HCT116 (cell line): ENCODE measurements around the gene FHIT. TPM values are rescaled to one million over a fixed set of nuclear protein-coding genes. Genes with fewer than 3 reads are reported as not detected.

ENCODE experiments used
- ATAC-seq: fragments of 200-7000 bp; cut with Tn5 transposase; 2 replicates; pipeline ENCODE4 v1.9.1; 2020; ENCODE audit warnings: mild to moderate bottlenecking, moderate library complexity
- BruUV-seq: library from RNA; stranded (reverse); fragments of 400-500 nt; replicated peaks from 2 replicates; lab custom pipeline; 2021; lab: Mats Ljungman, UMichigan
- CTCF ChIA-PET: fragments of 300-600 bp; sonication (Branson Sonifier 250); formaldehyde crosslinking; loops from one replicate; lab custom pipeline; 2021; ENCODE audit warnings: antibody characterized with exemption; lab: Charles Lee
- POLR2A ChIA-PET: fragments of 300-600, 350-600 bp; sonication (Branson Sonifier 250); formaldehyde crosslinking; loops from one replicate; lab custom pipeline; 2021; ENCODE audit warnings: antibody characterized with exemption; lab: Charles Lee
- RAD21 ChIA-PET, 2 experiments: fragments of 300-600 bp; sonication (Branson Sonifier 250); formaldehyde crosslinking; loops; one replicate each; lab custom pipeline; 2023; ENCODE audit warnings: low total read pairs in 2 of 2; ENCODE audit not compliant: uncharacterized antibody in 2 of 2, unreplicated experiment in 2 of 2, low non-redundant PET in 1 of 2; lab: Charles Lee
- DNase-seq: peaks from one replicate; pipeline ENCODE4 v3.0.0-alpha.2; 2010; ENCODE audit warnings: low read depth, low spot score
- H2AFZ ChIP-seq: fragments of 200-600 bp; shearing (Covaris generic), sonication (generic); 2 replicates; pipeline ENCODE4 v1.6.1; 2017; ENCODE audit warnings: low read depth, mixed run types, mixed read lengths, antibody characterized with exemption, low read length; ENCODE audit not compliant: poor library complexity, severe bottlenecking
- H3K27ac ChIP-seq: 2 replicates; pipeline ENCODE4 v1.5.1; 2012; ENCODE audit warnings: low read depth, low read length
- H3K27me3 ChIP-seq: fragments of 200-600 bp; sonication (generic); 2 replicates; pipeline ENCODE4 v1.6.1; 2016; ENCODE audit warnings: mixed run types, low read length, mixed read lengths; ENCODE audit not compliant: insufficient read depth
- H3K36me3 ChIP-seq, 2 experiments: fragments of 200-500 bp in 1 of 2; fragments of 200-600 bp in 1 of 2; sonication (Bioruptor generic) in 1 of 2; sonication (generic) in 1 of 2; 2 replicates each; pipeline versions ENCODE4 v1.5.1 to v1.6.1; 2014 to 2016; ENCODE audit warnings: low read length in 2 of 2, inconsistent platforms in 1 of 2, mixed read lengths in 1 of 2, mixed run types in 1 of 2; ENCODE audit not compliant: insufficient read depth in 2 of 2, control insufficient read depth in 1 of 2
- H3K4me1 ChIP-seq, 2 experiments: fragments of 200-600 bp in 1 of 2; sonication (generic) in 1 of 2; 2 replicates each; pipeline versions ENCODE4 v1.5.1 to v1.6.1; 2012 to 2017; ENCODE audit warnings: low read length in 2 of 2, inconsistent platforms in 1 of 2, mild to moderate bottlenecking in 1 of 2, mixed read lengths in 1 of 2, mixed run types in 1 of 2, moderate library complexity in 1 of 2; ENCODE audit not compliant: insufficient read depth in 2 of 2, control insufficient read depth in 1 of 2
- H3K4me2 ChIP-seq: fragments of 200-600 bp; sonication (generic); 2 replicates; pipeline ENCODE4 v1.6.1; 2017; ENCODE audit warnings: mixed run types, low read length, mixed read lengths
- H3K4me3 ChIP-seq, 2 experiments: fragments of 200-600 bp in 1 of 2; sonication (generic) in 1 of 2; replicated peaks in 1 of 2; 2 replicates each; pipeline ENCODE4 v1.5.1; 2011 to 2016; ENCODE audit warnings: low read length in 2 of 2, control low read depth in 1 of 2, low read depth in 1 of 2, mild to moderate bottlenecking in 1 of 2, mixed read lengths in 1 of 2, mixed run types in 1 of 2
- H3K79me2 ChIP-seq: fragments of 200-600 bp; sonication (generic); 2 replicates; pipeline ENCODE4 v1.6.1; 2017; ENCODE audit warnings: mild to moderate bottlenecking, mixed run types, low read length, moderate library complexity, mixed read lengths; ENCODE audit not compliant: insufficient read depth
- H3K9ac ChIP-seq: fragments of 200-600 bp; sonication (generic); 2 replicates; pipeline ENCODE4 v1.6.1; 2016; ENCODE audit warnings: low read length, mixed read lengths
- H3K9me2 ChIP-seq: fragments of 200-600 bp; sonication (generic), shearing (Covaris generic); 2 replicates; pipeline ENCODE4 v1.6.1; 2017; ENCODE audit warnings: mixed run types, mild to moderate bottlenecking, moderate library complexity; ENCODE audit not compliant: insufficient read depth
- H3K9me3 ChIP-seq, 2 experiments: fragments of 200-500 bp in 1 of 2; fragments of 200-600 bp in 1 of 2; sonication (Bioruptor generic) in 1 of 2; sonication (generic) in 1 of 2; 2 replicates each; pipeline ENCODE4 v1.6.1; 2014 to 2017; ENCODE audit warnings: low read length in 2 of 2, mixed read lengths in 2 of 2, inconsistent platforms in 1 of 2, low read depth in 1 of 2, mild to moderate bottlenecking in 1 of 2, mixed run types in 1 of 2, moderate library complexity in 1 of 2; ENCODE audit not compliant: control insufficient read depth in 1 of 2, insufficient read depth in 1 of 2
- H4K20me1 ChIP-seq: fragments of 200-600 bp; sonication (generic), shearing (Covaris generic); 2 replicates; pipeline ENCODE4 v1.6.1; 2017; ENCODE audit warnings: mixed run types, mild to moderate bottlenecking, moderate library complexity; ENCODE audit not compliant: insufficient read depth
- CBX3 ChIP-seq: IDR thresholded peaks from 2 replicates; pipeline ENCODE4 v1.6.1; 2012; ENCODE audit warnings: low read depth
- ELF1 ChIP-seq: IDR thresholded peaks from 2 replicates; pipeline ENCODE4 v1.6.1; 2012; ENCODE audit warnings: low read depth, borderline replicate concordance
- EZH2 ChIP-seq: fragments of 200-600 bp; sonication (generic); IDR thresholded peaks from 2 replicates; pipeline ENCODE4 v1.6.1; 2017; ENCODE audit warnings: antibody characterized with exemption, mixed run types
- FOSL1 ChIP-seq: IDR thresholded peaks from 2 replicates; pipeline ENCODE4 v1.6.1; 2012; ENCODE audit warnings: low read depth
- JUND ChIP-seq: IDR thresholded peaks from 2 replicates; pipeline ENCODE4 v1.6.1; 2012
- POLR2AphosphoS5 ChIP-seq: IDR thresholded peaks from 2 replicates; pipeline ENCODE4 v1.6.1; 2011; ENCODE audit warnings: mild to moderate bottlenecking, low read depth, low read length, moderate library complexity
- SP1 ChIP-seq: IDR thresholded peaks from 2 replicates; pipeline ENCODE4 v1.6.1; 2012; ENCODE audit warnings: low read depth
- TCF7L2 ChIP-seq: IDR thresholded peaks from 2 replicates; pipeline ENCODE4 v1.7.0; 2011; ENCODE audit warnings: borderline replicate concordance, inconsistent platforms; ENCODE audit not compliant: insufficient read depth, insufficient read length; ENCODE audit errors: extremely low read depth
- YY1 ChIP-seq: IDR thresholded peaks from 2 replicates; pipeline ENCODE4 v1.6.1; 2011; ENCODE audit warnings: low read length, low read depth, moderate library complexity, mild to moderate bottlenecking; ENCODE audit not compliant: insufficient replicate concordance; ENCODE audit errors: extremely low read depth
- intact Hi-C: fragments of 100-400 bp; cut with micrococcal nuclease; formaldehyde crosslinking; loops from 2 replicates; pipeline ENCODE4 v1.10.0; 2022
- total RNA-seq: library from RNA; stranded (reverse); gene quantifications from one replicate; pipeline ENCODE4 v1.2.1, GENCODE V29; 2021; ENCODE audit not compliant: unreplicated experiment
- TF ChIP-seq, protein P1 (sequence below): IDR thresholded peaks from 2 replicates; pipeline ENCODE4 v1.6.1; 2011; ENCODE audit warnings: mild to moderate bottlenecking, low read length, moderate library complexity; ENCODE audit not compliant: insufficient replicate concordance; ENCODE audit errors: extremely low read depth
- TF ChIP-seq, protein P2 (sequence below), 3 experiments: fragments of 200-600 bp in 1 of 3; sonication (generic) in 1 of 3; IDR thresholded peaks in 2 of 3; conservative IDR thresholded peaks in 1 of 3; 2 replicates each; pipeline ENCODE4 v1.5.1; 2012 to 2017; ENCODE audit warnings: low read depth in 2 of 3, low read length in 2 of 3, antibody characterized with exemption in 1 of 3, borderline replicate concordance in 1 of 3, control low read depth in 1 of 3, mild to moderate bottlenecking in 1 of 3, mixed read lengths in 1 of 3, mixed run types in 1 of 3, moderate library complexity in 1 of 3; ENCODE audit not compliant: insufficient read depth in 1 of 3
- TF ChIP-seq, protein P3 (sequence below): IDR thresholded peaks from 2 replicates; pipeline ENCODE4 v1.6.1; 2012
- TF ChIP-seq, protein P4 (sequence below): IDR thresholded peaks from 2 replicates; pipeline ENCODE4 v1.6.1; 2012; ENCODE audit warnings: low read depth
- TF ChIP-seq, protein P5 (sequence below): IDR thresholded peaks from 2 replicates; pipeline ENCODE4 v1.6.1; 2012

The FHIT gene
- total RNA-seq, 1 experiment from 2014 or later = 20.1 TPM

DNA sequence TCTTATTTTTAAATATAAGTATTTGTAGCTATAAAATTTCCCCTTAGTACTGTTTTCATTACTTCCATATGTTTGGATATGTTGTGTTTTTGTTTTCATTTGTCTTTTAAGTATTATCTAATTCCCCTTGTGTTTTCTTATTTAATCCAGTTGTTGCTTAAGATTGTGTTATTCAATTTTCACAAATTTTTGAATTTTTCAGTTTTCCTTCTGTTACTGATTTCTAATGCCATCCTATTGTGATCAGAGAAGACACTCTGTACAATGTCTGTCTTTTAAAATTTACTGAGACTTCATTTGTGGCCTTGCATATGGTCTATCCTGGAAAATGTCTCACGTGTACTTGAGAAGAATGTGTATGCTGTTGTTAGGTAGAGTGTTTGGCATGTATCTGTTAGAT, 1405.9 kb downstream of the FHIT start:
- Histone ChIP-seq H3K4me3 (no peak overlapping the region), H3K79me2 (no peaks in the 10 kb centered on the region)
- TF ChIP-seq, protein P1, sequence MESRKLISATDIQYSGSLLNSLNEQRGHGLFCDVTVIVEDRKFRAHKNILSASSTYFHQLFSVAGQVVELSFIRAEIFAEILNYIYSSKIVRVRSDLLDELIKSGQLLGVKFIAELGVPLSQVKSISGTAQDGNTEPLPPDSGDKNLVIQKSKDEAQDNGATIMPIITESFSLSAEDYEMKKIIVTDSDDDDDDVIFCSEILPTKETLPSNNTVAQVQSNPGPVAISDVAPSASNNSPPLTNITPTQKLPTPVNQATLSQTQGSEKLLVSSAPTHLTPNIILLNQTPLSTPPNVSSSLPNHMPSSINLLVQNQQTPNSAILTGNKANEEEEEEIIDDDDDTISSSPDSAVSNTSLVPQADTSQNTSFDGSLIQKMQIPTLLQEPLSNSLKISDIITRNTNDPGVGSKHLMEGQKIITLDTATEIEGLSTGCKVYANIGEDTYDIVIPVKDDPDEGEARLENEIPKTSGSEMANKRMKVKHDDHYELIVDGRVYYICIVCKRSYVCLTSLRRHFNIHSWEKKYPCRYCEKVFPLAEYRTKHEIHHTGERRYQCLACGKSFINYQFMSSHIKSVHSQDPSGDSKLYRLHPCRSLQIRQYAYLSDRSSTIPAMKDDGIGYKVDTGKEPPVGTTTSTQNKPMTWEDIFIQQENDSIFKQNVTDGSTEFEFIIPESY = no peak
- TF ChIP-seq YY1 (no peak), FOSL1 (no peak), ELF1 (no peak), POLR2AphosphoS5 (no peak), CBX3 (no peak), JUND (no peak), SP1 (no peak), TCF7L2 (no peak), EZH2 (no peak)
- TF ChIP-seq, protein P2, sequence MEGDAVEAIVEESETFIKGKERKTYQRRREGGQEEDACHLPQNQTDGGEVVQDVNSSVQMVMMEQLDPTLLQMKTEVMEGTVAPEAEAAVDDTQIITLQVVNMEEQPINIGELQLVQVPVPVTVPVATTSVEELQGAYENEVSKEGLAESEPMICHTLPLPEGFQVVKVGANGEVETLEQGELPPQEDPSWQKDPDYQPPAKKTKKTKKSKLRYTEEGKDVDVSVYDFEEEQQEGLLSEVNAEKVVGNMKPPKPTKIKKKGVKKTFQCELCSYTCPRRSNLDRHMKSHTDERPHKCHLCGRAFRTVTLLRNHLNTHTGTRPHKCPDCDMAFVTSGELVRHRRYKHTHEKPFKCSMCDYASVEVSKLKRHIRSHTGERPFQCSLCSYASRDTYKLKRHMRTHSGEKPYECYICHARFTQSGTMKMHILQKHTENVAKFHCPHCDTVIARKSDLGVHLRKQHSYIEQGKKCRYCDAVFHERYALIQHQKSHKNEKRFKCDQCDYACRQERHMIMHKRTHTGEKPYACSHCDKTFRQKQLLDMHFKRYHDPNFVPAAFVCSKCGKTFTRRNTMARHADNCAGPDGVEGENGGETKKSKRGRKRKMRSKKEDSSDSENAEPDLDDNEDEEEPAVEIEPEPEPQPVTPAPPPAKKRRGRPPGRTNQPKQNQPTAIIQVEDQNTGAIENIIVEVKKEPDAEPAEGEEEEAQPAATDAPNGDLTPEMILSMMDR (IDR thresholded peaks at IDR 0.05 in 2 of 3, conservative IDR thresholded peaks at IDR 0.05 in 1 of 3; ENCODE audit: borderline replicate concordance in 1 of 3, insufficient read depth in 1 of 3, low read depth in 2 of 3, low read length in 2 of 3) = no peak
- TF ChIP-seq, protein P3, sequence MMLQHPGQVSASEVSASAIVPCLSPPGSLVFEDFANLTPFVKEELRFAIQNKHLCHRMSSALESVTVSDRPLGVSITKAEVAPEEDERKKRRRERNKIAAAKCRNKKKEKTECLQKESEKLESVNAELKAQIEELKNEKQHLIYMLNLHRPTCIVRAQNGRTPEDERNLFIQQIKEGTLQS = no peak
- TF ChIP-seq, protein P4, sequence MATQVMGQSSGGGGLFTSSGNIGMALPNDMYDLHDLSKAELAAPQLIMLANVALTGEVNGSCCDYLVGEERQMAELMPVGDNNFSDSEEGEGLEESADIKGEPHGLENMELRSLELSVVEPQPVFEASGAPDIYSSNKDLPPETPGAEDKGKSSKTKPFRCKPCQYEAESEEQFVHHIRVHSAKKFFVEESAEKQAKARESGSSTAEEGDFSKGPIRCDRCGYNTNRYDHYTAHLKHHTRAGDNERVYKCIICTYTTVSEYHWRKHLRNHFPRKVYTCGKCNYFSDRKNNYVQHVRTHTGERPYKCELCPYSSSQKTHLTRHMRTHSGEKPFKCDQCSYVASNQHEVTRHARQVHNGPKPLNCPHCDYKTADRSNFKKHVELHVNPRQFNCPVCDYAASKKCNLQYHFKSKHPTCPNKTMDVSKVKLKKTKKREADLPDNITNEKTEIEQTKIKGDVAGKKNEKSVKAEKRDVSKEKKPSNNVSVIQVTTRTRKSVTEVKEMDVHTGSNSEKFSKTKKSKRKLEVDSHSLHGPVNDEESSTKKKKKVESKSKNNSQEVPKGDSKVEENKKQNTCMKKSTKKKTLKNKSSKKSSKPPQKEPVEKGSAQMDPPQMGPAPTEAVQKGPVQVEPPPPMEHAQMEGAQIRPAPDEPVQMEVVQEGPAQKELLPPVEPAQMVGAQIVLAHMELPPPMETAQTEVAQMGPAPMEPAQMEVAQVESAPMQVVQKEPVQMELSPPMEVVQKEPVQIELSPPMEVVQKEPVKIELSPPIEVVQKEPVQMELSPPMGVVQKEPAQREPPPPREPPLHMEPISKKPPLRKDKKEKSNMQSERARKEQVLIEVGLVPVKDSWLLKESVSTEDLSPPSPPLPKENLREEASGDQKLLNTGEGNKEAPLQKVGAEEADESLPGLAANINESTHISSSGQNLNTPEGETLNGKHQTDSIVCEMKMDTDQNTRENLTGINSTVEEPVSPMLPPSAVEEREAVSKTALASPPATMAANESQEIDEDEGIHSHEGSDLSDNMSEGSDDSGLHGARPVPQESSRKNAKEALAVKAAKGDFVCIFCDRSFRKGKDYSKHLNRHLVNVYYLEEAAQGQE = no peak
- TF ChIP-seq, protein P5, sequence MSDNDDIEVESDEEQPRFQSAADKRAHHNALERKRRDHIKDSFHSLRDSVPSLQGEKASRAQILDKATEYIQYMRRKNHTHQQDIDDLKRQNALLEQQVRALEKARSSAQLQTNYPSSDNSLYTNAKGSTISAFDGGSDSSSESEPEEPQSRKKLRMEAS = no peak
- TF ChIP-seq, all 23 proteins: peak for 0
- intact Hi-C loops = no loop called here
- no peak overlapping the region for H3K9ac ChIP-seq
- ChIA-PET CTCF (interaction anchor here (0.8 kb wide), 1 partner anchor 12 kb away, joined by 4 read pairs; no protein-coding TSS in a partner anchor), RAD21 (no interaction called here), POLR2A (no interaction called here)
- ATAC-seq (no peak), DNase-seq (no peak)
- no peak overlapping the region for H2AFZ ChIP-seq
- BruUV-seq = no TSS peak
- H3K9me2 ChIP-seq = no peaks in the 10 kb centered on the region
- H3K9me3 ChIP-seq = no peaks in the 10 kb centered on the region
- H4K20me1 ChIP-seq = no peaks in the 10 kb centered on the region
- H3K27me3 ChIP-seq = no peaks in the 10 kb centered on the region
- H3K36me3 ChIP-seq = no peaks in the 10 kb centered on the region
- H3K4me2 ChIP-seq = no peak overlapping the region
- no peaks in the 10 kb centered on the region for H3K4me1 ChIP-seq
- H3K27ac ChIP-seq = no peak overlapping the region
